Neutrophil (primary cell): ENCODE data around the gene COMMD1.

Source experiments
- H3K27ac ChIP-seq: fragments of 200-600 bp; sonication (generic); 2 replicates; pipeline ENCODE4 v1.5.1; 2016; ENCODE audit warnings: mild to moderate bottlenecking, moderate library complexity
- H3K27me3 ChIP-seq: fragments of 200-600 bp; sonication (generic); 2 replicates; pipeline ENCODE4 v1.6.0; 2016; ENCODE audit warnings: mild to moderate bottlenecking
- H3K36me3 ChIP-seq: fragments of 200-600 bp; sonication (generic); 2 replicates; pipeline ENCODE4 v1.5.1; 2017
- H3K4me1 ChIP-seq, 2 experiments: fragments of 200-600 bp in 1 of 2; sonication (generic) in 1 of 2; 1 replicate in 1 of 2; 2 replicates in 1 of 2; pipeline versions ENCODE4 v1.5.1 to v1.6.1; 2013 to 2016; ENCODE audit warnings: low read depth in 1 of 2, low read length in 1 of 2, mild to moderate bottlenecking in 1 of 2, moderate library complexity in 1 of 2; ENCODE audit not compliant: control insufficient read depth in 1 of 2, insufficient read depth in 1 of 2
- H3K4me3 ChIP-seq, 2 experiments: fragments of 200-600 bp in 1 of 2; sonication (generic) in 1 of 2; 1 replicate in 1 of 2; 2 replicates in 1 of 2; pipeline ENCODE4 v1.5.1; 2013 to 2016; ENCODE audit warnings: low read depth in 1 of 2, low read length in 1 of 2, mild to moderate bottlenecking in 1 of 2, moderate library complexity in 1 of 2
- H3K9me3 ChIP-seq: fragments of 200-600 bp; sonication (generic); 2 replicates; pipeline ENCODE4 v1.5.1; 2016
- TF ChIP-seq, protein P1 (sequence below): fragments of 200-600 bp; sonication (generic); IDR thresholded peaks from 2 replicates; pipeline ENCODE4 v1.5.1; 2016; ENCODE audit warnings: antibody characterized with exemption

The COMMD1 gene

GRCh38 chr2:62091471-62091870 lies 186.0 kb downstream of the COMMD1 start:
- H3K4me3 ChIP-seq: no peak overlapping the region

GRCh38 chr2:62099050-62099449 lies 193.6 kb downstream of the COMMD1 start:
- Histone ChIP-seq H3K4me1 (peaks cover 5 to 6% of the 10 kb centered on the region in 2 experiments), H3K27me3 (no peaks in the 10 kb centered on the region), H3K27ac (no peak overlapping the region), H3K9me3 (no peaks in the 10 kb centered on the region), H3K36me3 (no peaks in the 10 kb centered on the region), H3K4me3 (no peak overlapping the region)
- TF ChIP-seq, protein P1, sequence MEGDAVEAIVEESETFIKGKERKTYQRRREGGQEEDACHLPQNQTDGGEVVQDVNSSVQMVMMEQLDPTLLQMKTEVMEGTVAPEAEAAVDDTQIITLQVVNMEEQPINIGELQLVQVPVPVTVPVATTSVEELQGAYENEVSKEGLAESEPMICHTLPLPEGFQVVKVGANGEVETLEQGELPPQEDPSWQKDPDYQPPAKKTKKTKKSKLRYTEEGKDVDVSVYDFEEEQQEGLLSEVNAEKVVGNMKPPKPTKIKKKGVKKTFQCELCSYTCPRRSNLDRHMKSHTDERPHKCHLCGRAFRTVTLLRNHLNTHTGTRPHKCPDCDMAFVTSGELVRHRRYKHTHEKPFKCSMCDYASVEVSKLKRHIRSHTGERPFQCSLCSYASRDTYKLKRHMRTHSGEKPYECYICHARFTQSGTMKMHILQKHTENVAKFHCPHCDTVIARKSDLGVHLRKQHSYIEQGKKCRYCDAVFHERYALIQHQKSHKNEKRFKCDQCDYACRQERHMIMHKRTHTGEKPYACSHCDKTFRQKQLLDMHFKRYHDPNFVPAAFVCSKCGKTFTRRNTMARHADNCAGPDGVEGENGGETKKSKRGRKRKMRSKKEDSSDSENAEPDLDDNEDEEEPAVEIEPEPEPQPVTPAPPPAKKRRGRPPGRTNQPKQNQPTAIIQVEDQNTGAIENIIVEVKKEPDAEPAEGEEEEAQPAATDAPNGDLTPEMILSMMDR: no peak

More at GRCh38 chr2:62091471-62091870, 186.0 kb downstream of the COMMD1 start:
- H3K4me1 ChIP-seq: no peaks in the 10 kb centered on the region
- no peaks in the 10 kb centered on the region for H3K27me3 ChIP-seq
- no peaks in the 10 kb centered on the region for H3K36me3 ChIP-seq
- no peak overlapping the region for H3K27ac ChIP-seq
- TF ChIP-seq, protein P1: no peak
- H3K9me3 ChIP-seq: no peaks in the 10 kb centered on the region

- Histone ChIP-seq H3K9me3 (no peaks in the 10 kb centered on the region), H3K4me3 (no peak overlapping the region), H3K36me3 (no peaks in the 10 kb centered on the region), H3K4me1 (peaks cover 5 to 6% of the 10 kb centered on the region in 2 experiments), H3K27me3 (no peaks in the 10 kb centered on the region), H3K27ac (no peak overlapping the region)
- TF ChIP-seq, protein P1: no peak
Measured at GRCh38 chr2:62099523-62100175, 194.2 kb downstream of the COMMD1 start.

GRCh38 chr2:62101886-62102285 lies 196.4 kb downstream of the COMMD1 start:
- Histone ChIP-seq H3K4me3 (no peak overlapping the region), H3K36me3 (no peaks in the 10 kb centered on the region), H3K27me3 (no peaks in the 10 kb centered on the region), H3K27ac (no peak overlapping the region), H3K9me3 (no peaks in the 10 kb centered on the region), H3K4me1 (peaks cover 5 to 6% of the 10 kb centered on the region in 2 experiments)
- TF ChIP-seq, protein P1: no peak

- Histone ChIP-seq H3K4me3 (no peak overlapping the region), H3K27me3 (no peaks in the 10 kb centered on the region), H3K36me3 (no peaks in the 10 kb centered on the region), H3K9me3 (no peaks in the 10 kb centered on the region), H3K4me1 (peaks cover 5 to 6% of the 10 kb centered on the region in 2 experiments), H3K27ac (no peak overlapping the region)
- TF ChIP-seq, protein P1: no peak
Measured at GRCh38 chr2:62102402-62102920, 197.0 kb downstream of the COMMD1 start.
